Loucy (cell line): ENCODE measurements around the gene SIAH2.

Experiments
- CTCF ChIP-seq: fragments of 200-600 bp; sonication (generic); conservative IDR thresholded peaks from 2 replicates; pipeline ENCODE4 v1.5.1; 2014; ENCODE audit warnings: mild to moderate bottlenecking, antibody characterized with exemption, low read length
- EZH2phosphoT487 ChIP-seq: fragments of 200-600 bp; IDR thresholded peaks from 2 replicates; pipeline ENCODE4 v1.6.1; 2018; ENCODE audit warnings: antibody characterized with exemption, mild to moderate bottlenecking, moderate library complexity, borderline replicate concordance

- TF ChIP-seq CTCF (no peak), EZH2phosphoT487 (no peak)
Observed at GRCh38 chr3:150803440-150803985, 40.5 kb upstream of the SIAH2 start.
